ENCODE measurements around the gene FAM20B.

- TF ChIP-seq TAF1 (IDR thresholded peaks at IDR 0.05; ENCODE audit: borderline replicate concordance, insufficient read depth, low read length) (no peak), SIN3A (IDR thresholded peaks at IDR 0.05; ENCODE audit: borderline replicate concordance, insufficient read depth, low read length) (no peak)
Measured at GRCh38 chr1:179036844-179037465, 11.3 kb downstream of the FAM20B start.
